Measurements from ENCODE around the gene SERPINB8. TPM values are rescaled to one million over a fixed set of nuclear protein-coding genes. Genes with fewer than 3 reads are reported as not detected.

SERPINB8 gene
- total RNA-seq, 4 donors from 2014 or later: 47.3 to 64.2 (median 60.5) TPM

- WGBS: 100% methylated on average over 2 of the region's 2 CpGs
- Histone ChIP-seq H3K36me3 (no peaks in the 10 kb centered on the region), H3K27ac (no peak overlapping the region), H3K4me1 (no peaks in the 10 kb centered on the region), H3K9me3 (no peaks in the 10 kb centered on the region), H3K4me3 (no peak overlapping the region), H3K27me3 (no peaks in the 10 kb centered on the region)
- TF ChIP-seq POLR2AphosphoS5 (IDR thresholded peaks at IDR 0.05): no peak
- no peak for TF ChIP-seq CTCF (IDR thresholded peaks at IDR 0.05)
- no peak for TF ChIP-seq POLR2A (IDR thresholded peaks at IDR 0.05)
- no peak for TF ChIP-seq EP300 (IDR thresholded peaks at IDR 0.05)
- DNase-seq (ENCODE audit: low spot score in 2 of 2): no peak
These were observed 27.7 kb downstream of the SERPINB8 start for GRCh38 chr18:63997606-63998005.

- H3K9me3 ChIP-seq: no peaks in the 10 kb centered on the region
- H3K27me3 ChIP-seq: no peaks in the 10 kb centered on the region
- H3K4me1 ChIP-seq: no peaks in the 10 kb centered on the region
- H3K27ac ChIP-seq: no peak overlapping the region
- 77% methylated on average over 2 of the region's 2 CpGs for WGBS
- peaks cover 2% of the 10 kb centered on the region for H3K36me3 ChIP-seq
- no peak for DNase-seq (ENCODE audit: low spot score in 2 of 2)
- TF ChIP-seq EP300 (IDR thresholded peaks at IDR 0.05): no peak
- TF ChIP-seq POLR2A (IDR thresholded peaks at IDR 0.05): no peak
- TF ChIP-seq CTCF (IDR thresholded peaks at IDR 0.05): no peak
- no peak for TF ChIP-seq POLR2AphosphoS5 (IDR thresholded peaks at IDR 0.05)
- H3K4me3 ChIP-seq: no peak overlapping the region
These were observed 30.0 kb downstream of the SERPINB8 start for GRCh38 chr18:63999871-64000270.

GRCh38 chr18:64002581-64002980 lies 32.7 kb downstream of the SERPINB8 start:
- no peaks in the 10 kb centered on the region for H3K9me3 ChIP-seq
- peaks cover 4% of the 10 kb centered on the region for H3K36me3 ChIP-seq
- DNase-seq (ENCODE audit: low spot score in 2 of 2): no peak
- no peaks in the 10 kb centered on the region for H3K4me1 ChIP-seq
- no peak for TF ChIP-seq POLR2AphosphoS5 (IDR thresholded peaks at IDR 0.05)
- no peak for TF ChIP-seq EP300 (IDR thresholded peaks at IDR 0.05)
- TF ChIP-seq CTCF (IDR thresholded peaks at IDR 0.05): no peak
- TF ChIP-seq POLR2A (IDR thresholded peaks at IDR 0.05): no peak
- no peak overlapping the region for H3K27ac ChIP-seq
- H3K4me3 ChIP-seq: no peak overlapping the region
- WGBS: 62% methylated on average over 17 of the region's 41 CpGs
- no peaks in the 10 kb centered on the region for H3K27me3 ChIP-seq

- TF ChIP-seq CTCF (IDR thresholded peaks at IDR 0.05): no peak
- TF ChIP-seq POLR2AphosphoS5 (IDR thresholded peaks at IDR 0.05): no peak
- no peak for TF ChIP-seq POLR2A (IDR thresholded peaks at IDR 0.05)
- TF ChIP-seq EP300 (IDR thresholded peaks at IDR 0.05): no peak
- 97% methylated on average over 3 of the region's 3 CpGs for WGBS
These were observed 39.4 kb downstream of the SERPINB8 start for GRCh38 chr18:64009305-64009704.

GRCh38 chr18:64011513-64011912 lies 41.6 kb downstream of the SERPINB8 start:
- WGBS: 91% methylated on average over 2 of the region's 2 CpGs

More at GRCh38 chr18:64009305-64009704, 39.4 kb downstream of the SERPINB8 start:
- Histone ChIP-seq H3K9me3 (no peaks in the 10 kb centered on the region), H3K27me3 (no peaks in the 10 kb centered on the region), H3K4me1 (no peaks in the 10 kb centered on the region), H3K36me3 (peaks cover 4% of the 10 kb centered on the region), H3K4me3 (no peak overlapping the region), H3K27ac (no peak overlapping the region)
- DNase-seq (ENCODE audit: low spot score in 2 of 2): no peak

More at GRCh38 chr18:64011513-64011912, 41.6 kb downstream of the SERPINB8 start:
- Histone ChIP-seq H3K27me3 (no peaks in the 10 kb centered on the region), H3K4me1 (no peaks in the 10 kb centered on the region), H3K27ac (no peak overlapping the region), H3K9me3 (no peaks in the 10 kb centered on the region), H3K4me3 (no peak overlapping the region), H3K36me3 (no peaks in the 10 kb centered on the region)
- DNase-seq (ENCODE audit: low spot score in 2 of 2): no peak
- TF ChIP-seq EP300 (IDR thresholded peaks at IDR 0.05) (no peak), POLR2A (IDR thresholded peaks at IDR 0.05) (no peak), CTCF (IDR thresholded peaks at IDR 0.05) (no peak), POLR2AphosphoS5 (IDR thresholded peaks at IDR 0.05) (no peak)
